Cardiac muscle cell (in vitro differentiated cells and primary cell): ENCODE measurements around the gene FAM222B. TPM values are rescaled to one million over a fixed set of nuclear protein-coding genes. Genes with fewer than 3 reads are reported as not detected.

Experiments
- DNase-seq, 2 donors: peaks; one replicate each; pipeline versions ENCODE4 v3.0.0 to v3.0.0-alpha.2; 2010 to 2017; ENCODE audit warnings: low read depth in 1 of 2, low spot score in 1 of 2
- H3K27ac ChIP-seq: fragments of 200-600 bp; sonication (generic); 2 replicates; pipeline ENCODE4 v1.5.1; 2016
- H3K27me3 ChIP-seq: fragments of 200-600 bp; sonication (generic); 2 replicates; pipeline ENCODE4 v1.6.0; 2016; ENCODE audit warnings: control low read depth
- H3K36me3 ChIP-seq: fragments of 200-600 bp; sonication (generic); 2 replicates; pipeline ENCODE4 v1.5.1; 2016; ENCODE audit warnings: control low read depth
- H3K4me1 ChIP-seq: fragments of 200-600 bp; sonication (generic); 2 replicates; pipeline ENCODE4 v1.8.1; 2017; ENCODE audit warnings: low read depth, mild to moderate bottlenecking, mixed run types
- H3K4me3 ChIP-seq: fragments of 200-600 bp; sonication (generic); 2 replicates; pipeline ENCODE4 v1.5.1; 2016; ENCODE audit warnings: mild to moderate bottlenecking
- H3K9me3 ChIP-seq: fragments of 200-600 bp; sonication (generic); 2 replicates; pipeline ENCODE4 v1.5.1; 2017; ENCODE audit warnings: low read depth, mild to moderate bottlenecking, control low read depth
- polyA plus RNA-seq: library from polyadenylated mRNA; unstranded; fragments of >200 nt; fragmentation: Nextera tagmentation; extraction: Ambion mirVana; gene quantifications from 2 replicates; pipeline ENCODE4 v1.2.1, GENCODE V29; 2016
- total RNA-seq: library from RNA; depleted of rRNA; stranded (reverse); fragments of >200 nt; gene quantifications from 2 replicates; pipeline ENCODE4 v1.2.3, GENCODE V29; 2016
- TF ChIP-seq, protein P1 (sequence below): IDR thresholded peaks from 2 replicates; pipeline ENCODE4 v1.5.1; 2012; ENCODE audit warnings: low read depth, mild to moderate bottlenecking, low read length

The FAM222B gene
- total and polyA plus RNA-seq, 2 experiments from 2014 or later = 19.4 to 34.1 TPM

DNA sequence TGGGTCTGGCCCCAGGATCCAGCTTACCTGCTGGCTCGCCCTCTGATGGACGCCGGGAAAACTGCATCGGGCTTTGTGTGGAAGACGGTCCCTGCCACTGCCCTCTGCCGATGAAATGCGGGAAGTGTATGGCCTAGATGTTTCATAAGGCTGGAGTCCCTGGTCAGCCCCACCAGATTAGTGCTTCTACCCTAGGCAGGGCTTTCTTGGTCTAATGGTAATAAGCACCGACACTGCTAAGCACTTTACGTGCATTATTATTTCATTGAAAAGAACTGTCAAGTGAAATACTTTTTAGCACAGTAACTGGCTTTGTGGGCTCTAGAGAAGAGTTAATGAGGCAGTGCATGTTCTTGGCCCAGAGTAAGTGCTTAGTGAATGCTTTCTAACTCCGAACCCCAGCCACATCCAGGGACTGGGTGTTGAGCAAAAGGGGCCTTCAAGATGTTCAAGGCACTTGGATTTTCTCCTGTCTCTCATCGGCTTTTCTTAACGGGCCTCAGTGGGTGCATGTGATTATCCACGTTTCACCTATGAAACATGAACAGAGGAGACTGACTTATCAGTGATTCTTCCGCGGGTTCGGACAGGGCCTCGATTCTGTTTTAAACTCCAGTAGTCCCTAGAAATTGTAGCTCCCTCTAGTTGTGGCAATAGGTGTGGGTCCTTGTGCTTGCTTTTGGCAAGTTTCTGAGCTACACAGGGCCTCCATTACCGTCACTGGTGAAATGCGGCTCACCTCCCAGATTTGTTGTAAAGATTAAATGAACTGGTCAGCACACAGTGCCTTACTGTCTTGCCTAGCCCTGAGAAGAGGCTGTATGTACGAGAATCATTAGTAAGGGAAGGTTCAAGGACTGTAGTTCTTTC, 92.2 kb downstream of the FAM222B start:
- peak overlapping the region; percentile 45 for H3K27ac ChIP-seq
- H3K4me1 ChIP-seq = peaks cover 12% of the 10 kb centered on the region
- no peak overlapping the region for H3K4me3 ChIP-seq
- H3K27me3 ChIP-seq = no peaks in the 10 kb centered on the region
- DNase-seq = peak; percentile 96
- peaks cover 24% of the 10 kb centered on the region for H3K36me3 ChIP-seq
- TF ChIP-seq, protein P1, sequence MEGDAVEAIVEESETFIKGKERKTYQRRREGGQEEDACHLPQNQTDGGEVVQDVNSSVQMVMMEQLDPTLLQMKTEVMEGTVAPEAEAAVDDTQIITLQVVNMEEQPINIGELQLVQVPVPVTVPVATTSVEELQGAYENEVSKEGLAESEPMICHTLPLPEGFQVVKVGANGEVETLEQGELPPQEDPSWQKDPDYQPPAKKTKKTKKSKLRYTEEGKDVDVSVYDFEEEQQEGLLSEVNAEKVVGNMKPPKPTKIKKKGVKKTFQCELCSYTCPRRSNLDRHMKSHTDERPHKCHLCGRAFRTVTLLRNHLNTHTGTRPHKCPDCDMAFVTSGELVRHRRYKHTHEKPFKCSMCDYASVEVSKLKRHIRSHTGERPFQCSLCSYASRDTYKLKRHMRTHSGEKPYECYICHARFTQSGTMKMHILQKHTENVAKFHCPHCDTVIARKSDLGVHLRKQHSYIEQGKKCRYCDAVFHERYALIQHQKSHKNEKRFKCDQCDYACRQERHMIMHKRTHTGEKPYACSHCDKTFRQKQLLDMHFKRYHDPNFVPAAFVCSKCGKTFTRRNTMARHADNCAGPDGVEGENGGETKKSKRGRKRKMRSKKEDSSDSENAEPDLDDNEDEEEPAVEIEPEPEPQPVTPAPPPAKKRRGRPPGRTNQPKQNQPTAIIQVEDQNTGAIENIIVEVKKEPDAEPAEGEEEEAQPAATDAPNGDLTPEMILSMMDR = peak; percentile 99
- H3K9me3 ChIP-seq = no peaks in the 10 kb centered on the region

DNA sequence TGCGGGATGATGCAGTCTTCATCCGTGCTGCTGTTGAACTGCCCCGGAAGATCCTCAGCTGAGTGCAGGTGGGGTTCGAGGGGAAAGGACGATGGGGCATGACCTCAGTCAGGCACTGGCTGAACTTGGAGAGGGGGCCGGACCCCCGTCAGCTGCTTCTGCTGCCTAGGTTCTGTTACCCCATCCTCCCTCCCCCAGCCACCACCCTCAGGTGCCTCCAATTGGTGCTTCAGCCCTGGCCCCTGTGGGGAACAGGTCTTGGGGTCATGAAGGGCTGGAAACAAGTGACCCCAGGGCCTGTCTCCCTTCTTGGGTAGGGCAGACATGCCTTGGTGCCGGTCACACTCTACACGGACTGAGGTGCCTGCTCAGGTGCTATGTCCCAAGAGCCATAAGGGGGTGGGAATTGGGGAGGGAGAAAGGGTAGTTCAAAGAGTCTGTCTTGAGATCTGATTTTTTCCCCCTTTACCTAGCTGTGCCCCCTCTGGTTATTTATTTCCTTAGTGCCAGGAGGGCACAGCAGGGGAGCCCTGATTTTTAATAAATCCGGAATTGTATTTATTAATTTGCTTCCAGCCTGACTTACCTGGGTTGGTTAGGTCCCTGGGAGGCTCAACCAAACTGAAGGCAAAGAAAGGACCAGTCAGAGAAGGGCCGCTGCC, 92.9 kb downstream of the FAM222B start:
- H3K27ac ChIP-seq = peak overlapping the region; percentile 68
- no peak for DNase-seq
- H3K9me3 ChIP-seq = no peaks in the 10 kb centered on the region
- peaks cover 15% of the 10 kb centered on the region for H3K4me1 ChIP-seq
- TF ChIP-seq, protein P1 = no peak
- peaks cover 24% of the 10 kb centered on the region for H3K36me3 ChIP-seq
- H3K27me3 ChIP-seq = no peaks in the 10 kb centered on the region
- H3K4me3 ChIP-seq = no peak overlapping the region

- DNase-seq = no peak
- TF ChIP-seq, protein P1 = no peak
- peaks cover 15% of the 10 kb centered on the region for H3K4me1 ChIP-seq
- H3K36me3 ChIP-seq = peaks cover 24% of the 10 kb centered on the region
- no peaks in the 10 kb centered on the region for H3K27me3 ChIP-seq
- no peaks in the 10 kb centered on the region for H3K9me3 ChIP-seq
- H3K4me3 ChIP-seq = no peak overlapping the region
- H3K27ac ChIP-seq = peak overlapping the region; percentile 69
Measured at GRCh38 chr17:28748852-28749515, 93.6 kb downstream of the FAM222B start.

DNA sequence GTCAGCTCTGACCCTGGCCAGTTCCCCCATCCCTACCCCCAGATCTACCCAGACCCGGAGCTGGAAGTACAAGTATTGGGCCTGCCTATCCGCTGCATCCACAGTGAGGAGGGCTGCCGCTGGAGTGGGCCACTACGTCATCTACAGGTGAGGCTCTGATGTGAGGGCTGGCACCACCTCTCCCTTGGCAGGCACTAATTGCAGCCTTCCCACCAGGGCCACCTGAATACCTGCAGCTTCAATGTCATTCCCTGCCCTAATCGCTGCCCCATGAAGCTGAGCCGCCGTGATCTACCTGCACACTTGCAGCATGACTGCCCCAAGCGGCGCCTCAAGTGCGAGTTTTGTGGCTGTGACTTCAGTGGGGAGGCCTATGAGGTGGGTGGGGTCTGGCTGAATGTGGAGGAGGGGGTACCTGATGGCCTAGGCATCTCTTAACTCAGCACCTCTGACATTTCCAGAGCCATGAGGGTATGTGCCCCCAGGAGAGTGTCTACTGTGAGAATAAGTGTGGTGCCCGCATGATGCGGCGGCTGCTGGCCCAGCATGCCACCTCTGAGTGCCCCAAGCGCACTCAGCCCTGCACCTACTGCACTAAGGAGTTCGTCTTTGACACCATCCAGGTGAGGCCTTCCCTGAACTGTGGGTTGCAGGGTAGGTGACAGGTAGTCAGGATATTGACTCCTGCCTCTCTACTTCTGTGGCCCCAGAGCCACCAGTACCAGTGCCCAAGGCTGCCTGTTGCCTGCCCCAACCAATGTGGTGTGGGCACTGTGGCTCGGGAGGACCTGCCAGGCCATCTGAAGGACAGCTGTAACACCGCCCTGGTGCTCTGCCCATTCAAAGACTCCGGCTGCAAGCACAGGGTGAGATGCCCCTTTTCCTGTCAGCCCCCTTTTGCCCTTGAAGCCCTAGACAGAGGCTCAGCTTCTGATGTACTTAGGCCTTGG, 94.5 kb downstream of the FAM222B start:
- no peak for DNase-seq
- peak overlapping the region; percentile 99 for H3K27ac ChIP-seq
- peaks cover 24% of the 10 kb centered on the region for H3K36me3 ChIP-seq
- TF ChIP-seq, protein P1 = no peak
- H3K4me1 ChIP-seq = peaks cover 15% of the 10 kb centered on the region
- no peaks in the 10 kb centered on the region for H3K9me3 ChIP-seq
- no peak overlapping the region for H3K4me3 ChIP-seq
- no peaks in the 10 kb centered on the region for H3K27me3 ChIP-seq
